Endothelial cell (in vitro differentiated cells): ENCODE results near the gene CBX7. TPM values are rescaled to one million over a fixed set of nuclear protein-coding genes. Genes with fewer than 3 reads are reported as not detected.

ENCODE experiments used
- DNase-seq: peaks from one replicate; pipeline ENCODE4 v3.0.0; 2021; ENCODE audit warnings: low spot score
- H3K27ac Mint-ChIP-seq: one replicate; pipeline ENCODE4 v1.8.0; 2021; ENCODE audit warnings: mixed read lengths, inconsistent platforms; ENCODE audit not compliant: unreplicated experiment
- H3K27me3 Mint-ChIP-seq: one replicate; pipeline ENCODE4 v1.8.0; 2021; ENCODE audit warnings: mild to moderate bottlenecking, moderate library complexity, mixed read lengths, inconsistent platforms; ENCODE audit not compliant: unreplicated experiment
- H3K36me3 Mint-ChIP-seq: one replicate; pipeline ENCODE4 v1.8.0; 2021; ENCODE audit warnings: mild to moderate bottlenecking, low read depth, mixed read lengths, inconsistent platforms; ENCODE audit not compliant: unreplicated experiment
- H3K4me1 Mint-ChIP-seq: one replicate; pipeline ENCODE4 v1.8.0; 2021; ENCODE audit warnings: mild to moderate bottlenecking, mixed read lengths, inconsistent platforms; ENCODE audit not compliant: unreplicated experiment
- H3K4me3 Mint-ChIP-seq: one replicate; pipeline ENCODE4 v1.8.0; 2021; ENCODE audit warnings: mild to moderate bottlenecking, mixed read lengths, inconsistent platforms; ENCODE audit not compliant: unreplicated experiment
- H3K9me3 Mint-ChIP-seq: one replicate; pipeline ENCODE4 v1.8.0; 2021; ENCODE audit warnings: mixed read lengths, inconsistent platforms; ENCODE audit not compliant: unreplicated experiment
- CTCF ChIP-seq: fragments of 200-600 bp; sonication (generic); IDR thresholded peaks from one replicate; pipeline ENCODE4 v1.5.0; 2021; ENCODE audit warnings: antibody characterized with exemption; ENCODE audit not compliant: unreplicated experiment
- total RNA-seq: library from RNA; stranded (reverse); fragmentation: NEBNext Ultra II Directional; extraction: Animal tissue kit (Norgen Biotek cat#: 25700); gene quantifications from one replicate; pipeline ENCODE4 v1.2.1, GENCODE V29; 2021; ENCODE audit not compliant: unreplicated experiment

CBX7 gene
- total RNA-seq, 1 donor from 2014 or later = 3.5 TPM

GRCh38 chr22:39129746-39130145 lies 22.7 kb downstream of the CBX7 start:
- Mint-ChIP-seq H3K9me3 (no peaks in the 10 kb centered on the region), H3K27ac (no peak overlapping the region), H3K4me3 (no peak overlapping the region), H3K4me1 (peaks cover 17% of the 10 kb centered on the region), H3K27me3 (peaks cover 7% of the 10 kb centered on the region), H3K36me3 (no peaks in the 10 kb centered on the region)
- no peak for DNase-seq
- TF ChIP-seq CTCF = no peak

- H3K36me3 Mint-ChIP-seq = no peaks in the 10 kb centered on the region
- no peak overlapping the region for H3K4me3 Mint-ChIP-seq
- no peak overlapping the region for H3K27ac Mint-ChIP-seq
- DNase-seq = no peak
- H3K4me1 Mint-ChIP-seq = peaks cover 20% of the 10 kb centered on the region
- peaks cover 7% of the 10 kb centered on the region for H3K27me3 Mint-ChIP-seq
- TF ChIP-seq CTCF = no peak
- H3K9me3 Mint-ChIP-seq = no peaks in the 10 kb centered on the region
Measured at GRCh38 chr22:39129081-39129480, 23.4 kb downstream of the CBX7 start.

- Mint-ChIP-seq H3K36me3 (no peaks in the 10 kb centered on the region), H3K4me1 (peaks cover 20% of the 10 kb centered on the region), H3K27ac (no peak overlapping the region), H3K27me3 (peaks cover 4% of the 10 kb centered on the region), H3K4me3 (no peak overlapping the region), H3K9me3 (no peaks in the 10 kb centered on the region)
- DNase-seq = no peak
- no peak for TF ChIP-seq CTCF
Measured at GRCh38 chr22:39128508-39128907, 24.0 kb downstream of the CBX7 start.

- no peaks in the 10 kb centered on the region for H3K9me3 Mint-ChIP-seq
- H3K4me1 Mint-ChIP-seq = peaks cover 6% of the 10 kb centered on the region
- no peak overlapping the region for H3K4me3 Mint-ChIP-seq
- H3K27ac Mint-ChIP-seq = no peak overlapping the region
- no peaks in the 10 kb centered on the region for H3K36me3 Mint-ChIP-seq
- no peak for TF ChIP-seq CTCF
- no peak for DNase-seq
- H3K27me3 Mint-ChIP-seq = peaks cover 4% of the 10 kb centered on the region
Measured at GRCh38 chr22:39125622-39126021, 26.9 kb downstream of the CBX7 start.

- H3K36me3 Mint-ChIP-seq = no peaks in the 10 kb centered on the region
- no peaks in the 10 kb centered on the region for H3K9me3 Mint-ChIP-seq
- no peak for TF ChIP-seq CTCF
- peaks cover 3% of the 10 kb centered on the region for H3K4me1 Mint-ChIP-seq
- H3K27me3 Mint-ChIP-seq = peaks cover 4% of the 10 kb centered on the region
- DNase-seq = no peak
- no peak overlapping the region for H3K4me3 Mint-ChIP-seq
- H3K27ac Mint-ChIP-seq = no peak overlapping the region
Measured at GRCh38 chr22:39123751-39124581, 28.5 kb downstream of the CBX7 start.
